Gastroesophageal sphincter (tissue), 3 donors: Measurements from ENCODE around the gene PLA2G5.

Source experiments
- CTCF ChIP-seq, 4 experiments: fragments of 200-600 bp in 2 of 4; fragments of 450-650 bp in 2 of 4; sonication (generic) in 1 of 4; IDR thresholded peaks; one replicate each; pipeline ENCODE4 v1.5.1; 2017 to 2019; ENCODE audit warnings: antibody characterized with exemption in 4 of 4, mild to moderate bottlenecking in 2 of 4, moderate library complexity in 2 of 4
- POLR2A ChIP-seq, 2 donors: fragments of 450-650 bp; IDR thresholded peaks; one replicate each; pipeline ENCODE4 v1.6.1; 2017; ENCODE audit warnings: antibody characterized with exemption in 2 of 2, mild to moderate bottlenecking in 2 of 2, moderate library complexity in 1 of 2

GRCh38 chr1:20033420-20033819 lies 36.6 kb upstream of the PLA2G5 start:
- TF ChIP-seq CTCF (IDR thresholded peaks at IDR 0.05), result no peak
- TF ChIP-seq POLR2A (IDR thresholded peaks at IDR 0.05), result no peak
